ENCODE data around the gene STAT6.

Gene STAT6

DNA sequence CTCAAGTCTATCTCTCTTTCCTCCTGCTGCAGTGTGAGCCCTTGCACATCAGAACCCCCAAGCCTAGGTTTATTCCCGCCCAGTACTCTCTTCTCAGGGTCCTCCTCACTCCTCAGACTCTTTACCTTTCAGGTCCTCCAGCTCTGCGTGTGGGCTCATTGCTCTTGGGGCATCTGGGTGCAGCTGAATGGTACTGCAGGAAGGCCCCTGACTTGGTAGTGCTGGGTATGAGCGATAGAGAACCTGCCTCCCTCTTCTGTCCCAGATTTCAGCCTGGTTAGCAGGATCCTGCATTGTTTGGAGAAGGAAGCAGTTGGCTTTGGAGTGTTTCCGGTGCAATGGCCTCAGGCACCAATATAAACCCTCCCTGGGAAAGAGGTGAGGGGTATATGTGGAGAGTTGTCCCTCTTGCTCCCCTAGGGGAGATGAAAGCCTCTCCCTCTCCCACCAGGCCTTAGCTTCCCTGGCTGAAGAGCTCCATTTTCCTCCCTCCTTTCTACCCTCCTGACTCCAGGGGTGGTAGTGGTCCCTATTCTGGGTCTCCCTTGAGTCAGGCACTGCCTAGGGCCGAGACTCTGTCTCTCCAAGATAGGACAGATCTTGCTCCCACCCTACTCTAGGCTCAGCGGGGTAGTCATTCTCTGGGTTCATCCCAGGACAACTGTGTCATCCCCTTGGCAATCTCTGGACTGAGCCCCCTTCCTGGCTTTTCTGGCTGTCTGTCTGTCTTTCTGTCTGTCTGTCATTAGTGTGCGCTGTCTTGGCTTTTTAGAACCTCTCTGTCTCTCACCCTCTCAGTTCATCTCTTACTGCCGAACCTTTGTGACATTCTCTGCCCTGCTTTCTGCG is 21.0 kb upstream of the STAT6 start:
- no peak for DNase-seq (ENCODE audit: extremely low read depth, low read depth)
- TF ChIP-seq, protein P1, sequence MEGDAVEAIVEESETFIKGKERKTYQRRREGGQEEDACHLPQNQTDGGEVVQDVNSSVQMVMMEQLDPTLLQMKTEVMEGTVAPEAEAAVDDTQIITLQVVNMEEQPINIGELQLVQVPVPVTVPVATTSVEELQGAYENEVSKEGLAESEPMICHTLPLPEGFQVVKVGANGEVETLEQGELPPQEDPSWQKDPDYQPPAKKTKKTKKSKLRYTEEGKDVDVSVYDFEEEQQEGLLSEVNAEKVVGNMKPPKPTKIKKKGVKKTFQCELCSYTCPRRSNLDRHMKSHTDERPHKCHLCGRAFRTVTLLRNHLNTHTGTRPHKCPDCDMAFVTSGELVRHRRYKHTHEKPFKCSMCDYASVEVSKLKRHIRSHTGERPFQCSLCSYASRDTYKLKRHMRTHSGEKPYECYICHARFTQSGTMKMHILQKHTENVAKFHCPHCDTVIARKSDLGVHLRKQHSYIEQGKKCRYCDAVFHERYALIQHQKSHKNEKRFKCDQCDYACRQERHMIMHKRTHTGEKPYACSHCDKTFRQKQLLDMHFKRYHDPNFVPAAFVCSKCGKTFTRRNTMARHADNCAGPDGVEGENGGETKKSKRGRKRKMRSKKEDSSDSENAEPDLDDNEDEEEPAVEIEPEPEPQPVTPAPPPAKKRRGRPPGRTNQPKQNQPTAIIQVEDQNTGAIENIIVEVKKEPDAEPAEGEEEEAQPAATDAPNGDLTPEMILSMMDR (IDR thresholded peaks at IDR 0.05; ENCODE audit: low read depth, low read length, missing control alignments), result no peak
- H3K4me3 ChIP-seq (replicated peaks; ENCODE audit: low read depth, low read length), result peak overlapping the region; percentile 86

DNA sequence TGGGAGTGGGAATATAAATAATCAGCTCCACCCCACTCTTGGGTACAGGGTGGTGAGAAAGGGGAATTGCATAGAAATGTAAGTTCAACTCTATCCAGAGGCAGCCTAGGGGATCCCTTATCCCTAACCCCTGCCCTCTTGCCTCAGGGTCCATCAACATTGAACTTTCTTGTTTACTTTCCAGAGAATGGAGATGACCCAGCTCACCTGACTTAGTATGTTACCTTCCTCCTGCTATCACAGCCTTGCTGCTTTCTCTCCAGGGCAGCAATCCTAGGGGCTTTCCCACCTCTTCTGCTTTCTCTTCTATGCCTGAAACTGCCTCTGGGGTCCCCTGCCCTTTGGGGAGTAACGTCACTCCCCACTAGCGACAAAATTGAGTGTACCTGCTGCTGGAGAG is 19.8 kb upstream of the STAT6 start:
- peak overlapping the region; percentile 86 for H3K4me3 ChIP-seq (replicated peaks; ENCODE audit: low read depth, low read length)
- TF ChIP-seq, protein P1 (IDR thresholded peaks at IDR 0.05; ENCODE audit: low read depth, low read length, missing control alignments), result no peak
- DNase-seq (ENCODE audit: extremely low read depth, low read depth), result no peak

DNA sequence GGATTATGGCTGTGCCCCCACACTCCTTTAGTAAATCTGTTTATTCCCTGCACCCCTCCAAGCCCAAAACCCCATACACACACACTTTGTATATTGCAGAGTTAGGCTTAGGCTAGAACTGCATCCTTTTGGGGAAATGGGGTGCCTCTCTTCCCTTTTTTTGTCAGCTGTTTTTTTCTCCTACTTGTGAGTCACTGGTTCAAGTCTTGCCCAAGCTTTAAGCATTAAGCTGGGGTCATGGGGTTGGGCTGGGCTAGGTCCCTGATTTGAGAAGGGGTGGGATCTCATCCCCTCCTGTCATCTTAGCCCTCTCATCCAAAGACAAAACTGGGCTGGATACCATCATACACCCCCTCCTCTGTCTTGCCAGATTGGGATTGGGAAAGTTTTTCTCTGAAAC is 18.7 kb upstream of the STAT6 start:
- H3K4me3 ChIP-seq (replicated peaks; ENCODE audit: low read depth, low read length), result peak overlapping the region; percentile 86
- no peak for DNase-seq (ENCODE audit: extremely low read depth, low read depth)
- TF ChIP-seq, protein P1 (IDR thresholded peaks at IDR 0.05; ENCODE audit: low read depth, low read length, missing control alignments), result no peak

DNA sequence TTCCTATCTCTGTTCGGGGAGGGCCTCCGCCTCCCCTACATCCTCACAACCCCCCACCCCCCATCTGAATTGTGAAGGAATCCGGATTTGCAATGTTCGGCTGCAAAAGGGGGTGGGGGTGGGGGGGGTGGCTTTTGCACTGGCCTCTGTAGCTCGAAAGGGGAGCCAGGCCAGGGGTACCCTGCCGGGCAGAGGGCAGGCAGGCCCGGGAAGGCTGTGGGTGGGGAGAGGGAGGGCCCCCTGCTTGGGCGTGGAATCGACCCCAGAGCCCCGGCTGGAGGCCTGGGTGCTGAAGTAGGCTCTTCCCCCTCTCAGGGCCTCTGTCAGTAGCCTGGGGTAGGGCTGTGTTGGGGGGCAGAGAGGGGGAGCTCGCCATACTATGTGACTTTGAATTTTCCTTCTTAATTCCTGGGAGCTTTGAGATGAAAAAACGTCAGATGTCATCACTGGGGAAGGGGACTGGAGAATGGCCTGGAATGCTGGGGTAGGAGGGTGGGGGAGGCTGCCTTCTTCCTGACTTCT is 18.2 kb upstream of the STAT6 start:
- TF ChIP-seq, protein P1 (IDR thresholded peaks at IDR 0.05; ENCODE audit: low read depth, low read length, missing control alignments), result no peak
- no peak for DNase-seq (ENCODE audit: extremely low read depth, low read depth)
- peak overlapping the region; percentile 86 for H3K4me3 ChIP-seq (replicated peaks; ENCODE audit: low read depth, low read length)

DNA sequence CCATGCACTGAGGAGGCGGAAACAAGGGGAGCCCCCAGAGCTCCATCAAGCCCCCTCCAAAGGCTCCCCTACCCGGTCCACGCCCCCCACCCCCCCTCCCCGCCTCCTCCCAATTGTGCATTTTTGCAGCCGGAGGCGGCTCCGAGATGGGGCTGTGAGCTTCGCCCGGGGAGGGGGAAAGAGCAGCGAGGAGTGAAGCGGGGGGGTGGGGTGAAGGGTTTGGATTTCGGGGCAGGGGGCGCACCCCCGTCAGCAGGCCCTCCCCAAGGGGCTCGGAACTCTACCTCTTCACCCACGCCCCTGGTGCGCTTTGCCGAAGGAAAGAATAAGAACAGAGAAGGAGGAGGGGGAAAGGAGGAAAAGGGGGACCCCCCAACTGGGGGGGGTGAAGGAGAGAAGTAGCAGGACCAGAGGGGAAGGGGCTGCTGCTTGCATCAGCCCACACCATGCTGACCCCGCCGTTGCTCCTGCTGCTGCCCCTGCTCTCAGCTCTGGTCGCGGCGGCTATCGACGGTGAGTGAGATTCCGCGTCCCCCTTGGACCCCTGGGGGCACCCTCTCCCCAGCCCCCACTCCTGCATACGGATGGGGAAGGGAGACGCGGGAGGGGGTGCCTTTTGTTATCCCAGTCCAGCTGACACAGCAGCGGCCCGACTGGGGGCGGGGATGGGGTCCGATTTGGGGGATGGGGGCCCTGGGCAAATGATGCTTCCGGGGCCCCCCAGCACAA is 17.5 kb upstream of the STAT6 start:
- no peak for DNase-seq (ENCODE audit: extremely low read depth, low read depth)
- TF ChIP-seq, protein P1 (IDR thresholded peaks at IDR 0.05; ENCODE audit: low read depth, low read length, missing control alignments), result no peak
- H3K4me3 ChIP-seq (replicated peaks; ENCODE audit: low read depth, low read length), result peak overlapping the region; percentile 86

DNA sequence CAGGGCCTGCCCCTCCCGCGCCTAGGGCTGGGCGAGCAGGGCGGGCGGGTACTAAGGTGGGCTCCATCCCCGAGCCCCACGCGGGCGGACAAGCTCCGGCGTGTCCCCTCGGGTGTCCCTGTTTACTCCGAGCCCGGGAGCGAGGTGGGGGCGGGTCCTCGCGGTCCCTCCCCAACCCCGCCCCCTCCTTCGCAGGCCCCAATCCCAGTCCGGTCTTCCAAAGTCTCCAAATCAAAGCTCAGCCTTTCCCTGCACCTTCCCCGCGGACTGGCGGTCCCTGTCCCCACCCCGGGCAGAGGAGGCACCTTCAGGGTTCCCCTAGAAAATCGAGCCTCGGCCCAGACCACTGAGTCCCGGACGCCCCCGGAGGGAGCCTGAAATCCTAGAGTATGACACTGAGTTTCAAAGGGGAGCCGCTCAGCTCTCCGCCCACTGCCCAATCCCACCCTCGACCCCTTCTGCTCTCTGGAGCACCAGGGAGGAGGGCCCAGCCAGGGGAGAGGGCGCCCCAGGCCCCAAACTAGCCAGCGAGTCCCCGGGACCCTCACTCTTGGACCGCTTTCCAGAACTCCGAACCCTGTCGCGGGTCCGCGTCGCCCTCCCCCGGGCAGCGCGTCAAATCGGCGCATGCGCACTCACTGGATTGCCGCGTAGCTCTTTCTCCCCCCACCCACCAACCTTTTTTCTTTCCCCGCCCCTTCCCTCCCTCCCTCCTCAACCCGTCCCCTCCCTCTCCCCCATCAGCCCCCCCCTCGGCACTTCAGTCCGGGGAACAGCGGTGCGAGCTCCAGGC is 16.8 kb upstream of the STAT6 start, which contains the start of gene LRP1:
Gene LRP1, plus strand, starts transcription at position 758 of the 793 bp plus-strand sequence. CDS start 482 bp downstream, outside the sequence.
- H3K4me3 ChIP-seq (replicated peaks; ENCODE audit: low read depth, low read length), result peak within 1 kb of the TSS; percentile 86
- TF ChIP-seq, protein P1 (IDR thresholded peaks at IDR 0.05; ENCODE audit: low read depth, low read length, missing control alignments), result no peak
- no peak for DNase-seq (ENCODE audit: extremely low read depth, low read depth)
